SIG-M5 treated with dmso at 0.1 percent for 504 hours (cell line): Measurements from ENCODE around the gene CD300E.
"Not testable (repeated sequence)": the region's sequence is repeated elsewhere in the genome, so short reads cannot be mapped to it uniquely, and the experiment has no call there.

Source experiments
- DNase-seq: peaks from one replicate; lab custom pipeline; 2025; ENCODE audit not compliant: unreplicated experiment; lab: John Stamatoyannopoulos, UW

CD300E gene

DNA sequence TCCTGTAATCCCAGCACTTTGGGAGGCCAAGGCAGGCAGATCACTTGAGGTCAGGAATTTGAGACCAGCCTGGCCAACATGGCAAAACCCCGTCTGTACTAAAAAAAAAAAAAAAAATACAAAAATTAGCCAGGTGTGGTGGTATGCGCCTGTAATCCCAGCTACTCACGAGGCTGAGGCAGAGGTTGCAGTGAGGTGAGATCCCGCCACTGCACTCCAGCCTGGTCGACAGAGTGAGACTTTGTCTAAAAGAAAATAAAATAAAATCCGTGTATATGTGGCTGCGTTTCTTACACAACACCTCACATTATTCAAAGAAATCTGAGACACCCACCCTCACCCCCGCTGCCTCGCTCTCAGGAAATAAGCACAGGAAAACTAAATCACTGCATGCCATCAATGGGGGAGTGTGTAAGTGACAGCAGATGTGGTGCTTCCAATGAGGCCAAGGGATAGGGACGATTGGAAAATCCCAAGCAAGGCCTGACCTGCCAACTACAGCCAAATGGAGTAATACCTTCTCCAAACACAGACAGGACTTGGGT is 13.1 kb upstream of the CD300E start:
- not testable (repeated sequence) for DNase-seq

DNA sequence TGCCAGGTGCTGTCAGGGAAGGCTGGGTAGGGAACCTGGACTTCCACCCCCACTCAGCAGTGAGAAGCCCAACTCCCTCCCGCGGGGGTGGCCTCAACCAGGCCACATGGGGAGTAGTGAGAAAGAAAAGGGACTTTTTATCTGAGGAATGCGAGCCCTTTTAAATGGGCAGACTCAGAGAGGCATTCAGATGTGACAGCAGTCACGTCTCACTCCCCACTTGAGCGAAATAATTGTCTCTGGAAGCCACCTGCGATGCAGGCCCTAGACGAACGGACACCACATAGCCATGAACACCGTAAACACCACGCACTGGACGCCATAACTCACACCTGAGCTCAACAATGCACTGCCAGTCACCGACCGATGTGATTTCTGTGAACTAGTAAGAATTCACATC is 11.9 kb upstream of the CD300E start:
- DNase-seq: no peak

GRCh38 chr17:74633326-74633725 is 9.8 kb upstream of the CD300E start:
- DNase-seq: no peak

DNA sequence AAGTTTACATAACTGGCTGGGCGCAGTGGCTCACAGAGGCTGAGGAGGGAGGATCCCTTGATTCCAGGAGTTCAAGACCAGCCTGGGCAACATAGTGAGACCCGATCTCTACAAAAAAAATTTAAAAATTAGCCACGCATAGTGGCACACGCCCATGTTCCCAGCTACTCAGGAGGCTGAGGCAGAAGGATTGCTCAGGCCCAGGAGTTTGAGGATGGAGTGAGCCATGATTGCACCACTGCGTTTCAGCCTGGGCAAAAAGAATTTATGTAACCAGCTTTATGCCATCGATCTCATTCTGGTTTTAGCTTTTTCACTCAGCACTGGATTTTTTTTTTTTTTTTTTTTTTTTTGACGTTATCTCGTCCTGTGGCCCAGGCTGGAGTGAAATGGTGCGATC is 9.1 kb upstream of the CD300E start:
- no peak for DNase-seq

GRCh38 chr17:74631468-74632450 is 8.2 kb upstream of the CD300E start:
- peak; percentile 98 for DNase-seq

- not testable (repeated sequence) for DNase-seq
Measured at GRCh38 chr17:74630251-74630650, 6.7 kb upstream of the CD300E start.

GRCh38 chr17:74625661-74626060 is 2.1 kb upstream of the CD300E start:
- no peak for DNase-seq

DNA sequence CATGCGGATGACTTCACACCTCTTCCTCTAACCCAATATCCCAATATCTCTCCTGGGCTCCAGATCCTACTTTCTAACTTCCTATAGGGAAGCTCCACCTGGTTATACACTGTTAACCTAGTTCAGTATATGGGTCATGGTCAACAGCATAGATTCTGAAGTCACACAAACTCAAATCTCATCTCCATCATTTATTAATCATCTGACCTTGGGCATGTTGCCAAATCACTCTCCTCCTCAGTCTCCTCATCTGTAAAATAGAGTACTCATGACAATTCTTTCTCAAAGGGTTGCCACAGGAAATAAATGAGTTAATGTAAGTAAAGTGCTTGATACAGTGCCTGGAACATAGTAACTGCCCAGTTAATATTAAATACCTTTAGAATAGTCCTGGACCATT is 593 bp upstream of the CD300E start:
- DNase-seq: no peak

- DNase-seq: no peak
Measured at GRCh38 chr17:74619077-74619673, 4.4 kb downstream of the CD300E start.

DNA sequence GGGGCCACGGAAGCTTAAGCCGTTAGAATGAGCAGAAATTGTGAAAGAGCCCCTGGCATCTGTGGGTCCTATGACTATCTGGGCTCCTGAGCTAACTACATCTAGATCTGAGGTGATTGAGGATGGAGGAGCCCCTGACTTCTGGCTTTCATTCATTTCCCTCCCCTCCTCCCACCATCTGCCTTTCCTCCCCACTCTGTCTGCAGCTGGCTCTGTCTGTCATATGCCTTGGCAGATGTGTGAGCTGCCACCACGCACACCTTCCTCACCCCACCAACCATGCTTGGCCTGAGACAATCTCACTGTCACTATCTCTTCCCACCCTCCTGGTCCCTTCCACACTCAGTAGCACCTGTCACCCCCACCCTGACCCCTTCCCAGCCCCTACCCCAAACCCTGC is 5.1 kb downstream of the CD300E start:
- no peak for DNase-seq

DNA sequence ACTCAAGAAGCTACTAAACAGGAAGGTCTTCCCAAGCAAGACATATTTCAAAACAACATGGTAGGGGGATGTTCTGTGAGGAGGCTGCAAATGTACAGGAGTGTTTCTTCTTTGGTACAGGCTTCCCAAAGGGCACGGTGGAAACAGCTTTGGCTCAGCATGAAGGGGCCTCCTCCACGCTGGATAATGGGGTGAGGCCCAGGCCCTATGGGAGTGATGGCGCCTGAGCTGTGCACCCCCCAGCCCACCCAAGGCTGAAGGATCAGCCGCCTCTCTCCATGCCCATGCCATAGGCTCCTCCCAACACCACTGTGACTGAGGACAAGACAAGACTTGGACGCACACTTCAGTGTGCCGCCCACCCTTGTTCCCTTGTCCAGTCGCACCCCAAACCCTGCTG is 6.8 kb downstream of the CD300E start:
- no peak for DNase-seq

DNA sequence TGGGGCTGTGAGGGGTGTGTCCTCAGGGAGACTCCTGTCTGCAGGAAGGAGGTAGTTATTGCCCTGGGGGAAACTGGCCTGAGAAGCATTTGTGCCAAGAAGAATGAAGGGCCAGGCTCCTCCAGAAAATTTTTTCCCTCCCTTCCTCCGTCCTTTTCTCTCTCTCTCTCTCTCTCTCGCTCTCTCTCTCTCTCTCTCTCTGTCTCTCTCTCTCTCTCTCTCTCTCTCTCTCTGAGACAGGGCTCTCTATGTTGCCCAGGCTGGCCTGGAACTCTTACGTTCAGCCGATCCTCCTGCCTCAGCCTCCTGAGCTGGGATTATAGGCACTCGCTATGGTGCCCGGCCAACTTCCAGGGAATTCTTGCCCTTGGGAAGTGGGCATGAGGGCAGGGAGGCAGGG is 11.5 kb downstream of the CD300E start:
- DNase-seq: no peak

- DNase-seq: no peak
Measured at GRCh38 chr17:74610108-74610507, 13.4 kb downstream of the CD300E start.

- no peak for DNase-seq
Measured at GRCh38 chr17:74608511-74608910, 15.0 kb downstream of the CD300E start.

GRCh38 chr17:74607221-74607620 is 16.3 kb downstream of the CD300E start:
- no peak for DNase-seq

- DNase-seq: no peak
Measured at GRCh38 chr17:74606050-74606449, 17.5 kb downstream of the CD300E start.

GRCh38 chr17:74605361-74605760 is 18.2 kb downstream of the CD300E start:
- DNase-seq: no peak

DNA sequence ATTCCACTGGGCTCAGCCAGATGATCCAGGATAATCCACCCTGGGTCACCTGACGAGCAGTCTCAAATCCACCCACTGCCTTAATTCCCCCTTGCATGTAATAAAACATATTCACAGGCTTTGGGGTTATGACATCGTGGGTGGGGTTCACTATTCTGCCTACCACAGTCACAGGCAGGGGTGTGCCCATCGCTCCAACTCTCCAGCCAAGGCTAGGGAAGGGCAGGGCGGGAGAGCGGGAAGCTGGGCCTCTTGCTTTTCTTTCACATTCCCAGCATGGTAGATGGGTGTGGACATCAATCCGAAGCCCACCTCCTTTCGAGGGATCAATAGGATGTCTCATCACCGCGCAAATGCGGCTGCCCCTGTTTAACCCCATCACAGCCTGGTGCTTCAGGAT is 18.8 kb downstream of the CD300E start:
- DNase-seq: no peak

DNA sequence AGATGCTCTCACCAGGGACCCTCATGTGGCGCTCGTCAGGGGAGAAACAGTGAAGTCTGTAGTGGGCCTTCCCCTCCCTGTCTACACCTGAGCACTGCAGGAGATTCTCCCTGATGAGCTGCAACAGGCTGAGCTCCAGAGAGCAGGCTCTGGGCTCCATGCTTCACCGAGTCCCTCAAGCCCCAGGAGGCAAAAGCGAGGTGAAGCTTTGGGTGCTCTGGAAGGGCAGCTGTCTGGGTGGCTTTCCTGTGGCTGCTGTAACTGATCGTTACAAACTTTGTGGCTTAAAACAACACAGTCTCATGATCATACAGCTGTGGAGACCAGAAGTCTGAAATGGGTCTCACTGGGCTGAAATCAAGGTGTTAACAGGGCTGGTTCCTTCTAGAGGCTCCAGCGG is 19.3 kb downstream of the CD300E start:
- DNase-seq: no peak

DNA sequence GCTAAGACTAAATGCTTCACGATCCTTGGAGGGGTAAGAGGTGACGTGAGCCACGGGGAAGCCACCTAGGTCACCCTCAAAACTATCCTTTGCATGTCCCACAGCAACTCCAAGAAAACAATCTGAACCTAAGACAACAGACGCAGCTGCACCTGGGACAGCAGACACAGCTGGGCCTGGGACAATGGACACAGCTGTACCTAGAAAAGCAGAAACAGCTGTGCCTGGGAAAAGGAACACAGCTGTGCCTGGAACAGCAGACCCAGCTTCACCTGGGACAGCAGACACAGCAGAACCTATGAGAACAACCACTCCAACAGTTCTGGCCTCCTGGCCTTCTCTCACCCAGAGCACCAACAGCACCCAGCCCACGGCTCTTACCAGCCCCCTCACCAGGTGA is 19.8 kb downstream of the CD300E start:
- no peak for DNase-seq

DNA sequence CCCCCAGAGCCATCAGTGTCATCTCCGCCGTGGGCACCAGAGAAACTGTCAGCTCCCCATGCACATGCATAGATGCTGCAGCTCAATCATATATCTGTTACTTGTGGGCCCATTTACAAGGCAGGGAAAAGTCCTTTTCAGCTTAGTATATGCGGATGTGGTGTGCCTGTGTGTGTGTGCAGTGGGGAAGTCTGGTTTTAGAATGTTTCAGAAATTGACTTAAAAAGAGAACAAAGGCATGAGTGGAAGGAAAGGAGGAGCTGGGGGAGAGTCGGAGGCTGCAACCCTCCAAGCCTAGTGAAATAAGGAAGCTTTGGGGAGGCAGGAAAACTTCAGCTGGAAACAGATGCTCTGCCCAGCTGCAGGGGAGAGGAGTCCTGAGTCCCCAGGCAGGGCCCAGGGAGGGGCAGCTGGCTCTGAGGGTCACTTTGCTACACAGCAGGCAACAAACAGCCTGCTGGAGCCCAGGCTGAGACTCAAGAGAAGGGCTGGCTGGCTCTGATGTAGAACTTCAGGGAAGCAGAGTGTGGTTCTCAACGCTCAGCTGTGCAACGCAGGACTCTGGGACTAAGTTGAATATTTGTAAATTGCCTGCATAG is 20.4 kb downstream of the CD300E start:
- DNase-seq: peak; percentile 31
